SU-DHL-6 (cell line): ENCODE measurements around the gene FRMD1.

Experiments
- H2AFZ ChIP-seq: fragments of 200-600 bp; sonication (generic); 2 replicates; pipeline ENCODE4 v1.6.1; 2014; ENCODE audit warnings: low read depth, mild to moderate bottlenecking, moderate library complexity, mixed read lengths, antibody characterized with exemption, low read length; ENCODE audit not compliant: severe bottlenecking
- H3F3A ChIP-seq: fragments of 200-600 bp; shearing (Covaris generic); 2 replicates; pipeline ENCODE4 v1.6.0; 2016; ENCODE audit warnings: antibody characterized with exemption, mild to moderate bottlenecking; ENCODE audit not compliant: insufficient read depth
- H3K27ac ChIP-seq: fragments of 200-600 bp; sonication (generic); 2 replicates; pipeline ENCODE4 v1.5.1; 2016; ENCODE audit warnings: low read depth, mild to moderate bottlenecking, low read length, moderate library complexity, mixed read lengths
- H3K27me3 ChIP-seq: fragments of 200-600 bp; sonication (generic), shearing (Covaris generic); 2 replicates; pipeline ENCODE4 v1.6.0; 2014; ENCODE audit warnings: mild to moderate bottlenecking, low read length
- H3K36me3 ChIP-seq: fragments of 200-600 bp; sonication (generic); 2 replicates; pipeline ENCODE4 v1.6.1; 2014; ENCODE audit warnings: mild to moderate bottlenecking, low read length, mixed read lengths
- H3K4me2 ChIP-seq: fragments of 300-600, 200-600 bp; shearing (Covaris generic), sonication (generic); 2 replicates; pipeline ENCODE4 v1.6.0; 2014; ENCODE audit warnings: low read length, low read depth, mild to moderate bottlenecking; ENCODE audit not compliant: poor library complexity, severe bottlenecking
- H3K4me3 ChIP-seq: fragments of 200-600 bp; sonication (generic); 2 replicates; pipeline ENCODE4 v1.5.1; 2014; ENCODE audit warnings: antibody characterized with exemption, low read length, mild to moderate bottlenecking, mixed read lengths; ENCODE audit not compliant: insufficient read depth, poor library complexity, severe bottlenecking
- H3K79me2 ChIP-seq: fragments of 200-600 bp; sonication (generic); 2 replicates; pipeline ENCODE4 v1.6.1; 2014; ENCODE audit warnings: mild to moderate bottlenecking, low read length, moderate library complexity; ENCODE audit not compliant: insufficient read depth
- H3K9ac ChIP-seq: fragments of 200-600 bp; sonication (generic); 2 replicates; pipeline ENCODE4 v1.7.0; 2014; ENCODE audit warnings: mild to moderate bottlenecking, low read length
- H3K9me2 ChIP-seq: fragments of 200-600 bp; sonication (generic); replicated peaks from 2 replicates; pipeline ENCODE4 v1.6.1; 2014; ENCODE audit warnings: low read length; ENCODE audit not compliant: insufficient read depth
- H3K9me3 ChIP-seq: fragments of 200-600 bp; sonication (generic); 2 replicates; pipeline ENCODE4 v1.6.1; 2014; ENCODE audit warnings: low read length, mixed read lengths; ENCODE audit not compliant: insufficient read depth
- H4K20me1 ChIP-seq: fragments of 200-600 bp; sonication (generic); 2 replicates; pipeline ENCODE4 v1.6.1; 2014; ENCODE audit warnings: low read depth, mild to moderate bottlenecking, antibody characterized with exemption, low read length, moderate library complexity, mixed read lengths
- EZH2phosphoT487 ChIP-seq: fragments of 200-600 bp; sonication (generic), shearing (Covaris generic); conservative IDR thresholded peaks from 2 replicates; pipeline ENCODE4 v1.6.1; 2018; ENCODE audit warnings: mild to moderate bottlenecking, antibody characterized with exemption, low read length, moderate library complexity, mixed read lengths
- TF ChIP-seq, protein P1 (sequence below): fragments of 200-600 bp; sonication (generic); IDR thresholded peaks from one replicate; pipeline ENCODE4 v1.5.1; 2017; ENCODE audit warnings: antibody characterized with exemption, mild to moderate bottlenecking, low read length, moderate library complexity; ENCODE audit not compliant: insufficient read depth, poor library complexity, severe bottlenecking

Gene FRMD1

DNA sequence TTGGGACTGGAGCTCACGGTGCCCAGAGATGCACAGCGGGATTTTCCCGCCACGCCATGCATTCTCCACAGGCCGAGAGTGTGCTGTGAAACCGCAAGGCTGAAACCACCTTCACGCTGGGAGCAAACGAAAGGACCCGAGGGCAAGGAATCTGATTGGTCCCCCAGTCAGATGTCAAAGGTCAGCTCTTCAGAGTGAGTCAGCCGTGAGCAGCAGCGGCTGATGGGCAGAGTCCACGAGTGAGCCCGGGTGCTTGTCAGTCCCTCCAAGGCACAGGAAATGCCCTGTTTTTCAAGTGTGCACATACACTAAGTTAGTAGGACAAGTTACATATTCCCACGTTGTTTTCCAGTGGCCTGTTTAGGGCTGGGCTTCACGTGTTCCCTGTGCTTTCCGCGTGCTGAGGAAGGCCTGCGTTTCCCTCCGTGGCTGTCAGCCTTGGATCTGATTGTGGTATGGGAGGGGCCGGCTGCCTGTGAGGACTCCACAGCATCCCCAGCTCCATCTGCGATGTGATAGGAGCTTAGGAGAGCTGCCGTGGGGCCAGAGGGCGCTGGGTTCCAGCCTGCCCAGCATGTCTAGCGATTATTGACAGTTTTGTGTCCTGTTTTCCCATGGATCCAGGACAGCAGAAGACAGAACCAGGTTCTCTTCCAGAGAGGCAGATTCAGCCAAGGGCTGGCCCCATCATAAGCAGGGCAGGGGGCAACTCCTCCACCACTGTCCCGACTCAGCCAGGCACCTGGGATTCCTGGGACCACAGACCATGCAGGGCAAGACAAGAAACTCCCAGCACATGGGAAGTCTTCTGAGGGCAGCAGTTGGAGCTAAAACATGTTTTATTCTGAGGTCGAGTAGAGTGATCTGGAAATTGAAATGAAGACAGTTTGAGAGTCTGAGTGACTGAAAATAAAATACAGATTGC lies 38.2 kb upstream of the FRMD1 start:
- Histone ChIP-seq H3K4me3 (no peak overlapping the region), H3F3A (no peaks in the 10 kb centered on the region), H3K27ac (no peak overlapping the region), H2AFZ (no peak overlapping the region), H3K9me3 (no peaks in the 10 kb centered on the region), H4K20me1 (no peaks in the 10 kb centered on the region), H3K36me3 (no peaks in the 10 kb centered on the region), H3K4me2 (no peak overlapping the region), H3K9me2 (no peaks in the 10 kb centered on the region), H3K27me3 (no peaks in the 10 kb centered on the region), H3K79me2 (no peaks in the 10 kb centered on the region), H3K9ac (no peak overlapping the region)
- TF ChIP-seq, protein P1, sequence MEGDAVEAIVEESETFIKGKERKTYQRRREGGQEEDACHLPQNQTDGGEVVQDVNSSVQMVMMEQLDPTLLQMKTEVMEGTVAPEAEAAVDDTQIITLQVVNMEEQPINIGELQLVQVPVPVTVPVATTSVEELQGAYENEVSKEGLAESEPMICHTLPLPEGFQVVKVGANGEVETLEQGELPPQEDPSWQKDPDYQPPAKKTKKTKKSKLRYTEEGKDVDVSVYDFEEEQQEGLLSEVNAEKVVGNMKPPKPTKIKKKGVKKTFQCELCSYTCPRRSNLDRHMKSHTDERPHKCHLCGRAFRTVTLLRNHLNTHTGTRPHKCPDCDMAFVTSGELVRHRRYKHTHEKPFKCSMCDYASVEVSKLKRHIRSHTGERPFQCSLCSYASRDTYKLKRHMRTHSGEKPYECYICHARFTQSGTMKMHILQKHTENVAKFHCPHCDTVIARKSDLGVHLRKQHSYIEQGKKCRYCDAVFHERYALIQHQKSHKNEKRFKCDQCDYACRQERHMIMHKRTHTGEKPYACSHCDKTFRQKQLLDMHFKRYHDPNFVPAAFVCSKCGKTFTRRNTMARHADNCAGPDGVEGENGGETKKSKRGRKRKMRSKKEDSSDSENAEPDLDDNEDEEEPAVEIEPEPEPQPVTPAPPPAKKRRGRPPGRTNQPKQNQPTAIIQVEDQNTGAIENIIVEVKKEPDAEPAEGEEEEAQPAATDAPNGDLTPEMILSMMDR, result no peak
- TF ChIP-seq EZH2phosphoT487, result no peak

DNA sequence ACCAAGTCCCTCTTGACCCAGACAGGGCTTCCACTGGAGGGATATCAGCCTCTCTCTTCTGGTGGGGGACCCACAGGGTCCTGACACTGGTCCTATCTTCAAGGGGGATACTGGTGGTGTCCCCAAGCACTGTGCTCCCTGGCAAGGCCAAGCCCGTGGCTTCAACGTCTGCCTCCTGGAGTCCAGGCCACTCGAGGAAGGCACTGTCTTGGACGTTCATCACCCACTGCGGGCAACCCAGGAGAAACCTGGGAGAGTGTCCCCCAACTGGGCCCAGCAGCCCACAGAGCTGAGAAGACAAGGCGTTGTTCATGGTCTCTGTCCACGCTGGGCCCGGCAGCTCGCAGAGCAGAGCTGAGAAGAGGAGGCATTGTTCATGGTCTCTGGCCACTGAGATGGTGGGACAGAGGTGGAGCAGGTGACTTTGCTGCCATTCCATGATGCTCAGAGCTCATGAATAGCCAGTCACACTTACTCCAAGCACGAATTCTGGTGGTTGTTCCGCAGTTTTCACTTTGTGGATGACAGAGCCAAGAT lies 37.5 kb upstream of the FRMD1 start:
- Histone ChIP-seq H3K27me3 (no peaks in the 10 kb centered on the region), H3K4me3 (no peak overlapping the region), H3K36me3 (no peaks in the 10 kb centered on the region), H4K20me1 (no peaks in the 10 kb centered on the region), H3K27ac (no peak overlapping the region), H3F3A (no peaks in the 10 kb centered on the region), H2AFZ (no peak overlapping the region), H3K4me2 (no peak overlapping the region), H3K9me2 (no peaks in the 10 kb centered on the region), H3K79me2 (no peaks in the 10 kb centered on the region), H3K9ac (no peak overlapping the region), H3K9me3 (no peaks in the 10 kb centered on the region)
- no peak for TF ChIP-seq EZH2phosphoT487
- TF ChIP-seq, protein P1, result no peak

DNA sequence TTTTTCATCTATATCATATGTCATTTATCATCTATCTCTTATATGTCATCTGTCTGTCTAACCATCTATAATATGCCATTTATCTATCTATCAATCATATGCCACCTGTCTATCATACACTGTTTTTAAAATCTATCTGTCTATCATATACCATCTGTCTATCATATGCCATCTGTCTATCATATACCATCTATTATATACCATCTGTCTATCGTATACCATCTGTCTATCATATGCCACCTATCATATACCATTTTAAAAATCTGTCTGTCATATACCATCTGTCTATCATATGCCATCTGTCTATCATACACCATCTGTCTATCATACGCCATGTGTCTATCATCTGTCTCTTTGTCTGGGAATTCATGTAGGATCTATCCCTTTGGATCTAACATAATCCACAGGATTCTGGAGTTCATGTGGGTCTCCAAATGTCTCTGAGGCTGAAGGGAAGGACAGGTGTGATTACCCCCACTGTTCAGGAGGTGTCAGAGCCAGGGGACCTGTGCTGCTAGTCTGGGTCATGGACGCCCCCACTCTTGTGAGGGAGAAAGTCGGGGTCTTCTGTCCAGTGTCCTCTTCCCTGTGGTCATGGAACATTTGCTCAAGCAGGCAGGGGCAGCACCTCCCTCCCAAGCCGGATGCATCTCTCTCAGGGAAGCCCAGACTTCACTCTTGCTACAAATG lies 36.9 kb upstream of the FRMD1 start:
- H2AFZ ChIP-seq, result no peak overlapping the region
- no peaks in the 10 kb centered on the region for H4K20me1 ChIP-seq

More for the DNA sequence above, 36.9 kb upstream of the FRMD1 start:
- Histone ChIP-seq H3K79me2 (no peaks in the 10 kb centered on the region), H3K4me3 (no peak overlapping the region), H3K9me3 (no peaks in the 10 kb centered on the region), H3K9ac (no peak overlapping the region), H3F3A (no peaks in the 10 kb centered on the region), H3K27me3 (no peaks in the 10 kb centered on the region), H3K27ac (no peak overlapping the region), H3K4me2 (no peak overlapping the region), H3K9me2 (no peaks in the 10 kb centered on the region), H3K36me3 (no peaks in the 10 kb centered on the region)
- TF ChIP-seq, protein P1, result no peak
- TF ChIP-seq EZH2phosphoT487, result no peak
